Superior temporal gyrus (tissue), 1 donor: ENCODE results near the gene TTC4.
"Not testable (repeated sequence)": the region's sequence is repeated elsewhere in the genome, so short reads cannot be mapped to it uniquely, and the experiment has no call there.

Experiments used
- DNase-seq: peaks from one replicate; pipeline ENCODE4 v3.0.0-alpha.2; 2016; ENCODE audit errors: extremely low spot score

The TTC4 gene

GRCh38 chr1:54750596-54750995 lies 34.9 kb downstream of the TTC4 start:
- DNase-seq = no peak

GRCh38 chr1:54751426-54751825 lies 35.8 kb downstream of the TTC4 start:
- no peak for DNase-seq

- no peak for DNase-seq
These were observed 38.4 kb downstream of the TTC4 start for GRCh38 chr1:54754045-54754444.

GRCh38 chr1:54754486-54755285 lies 39.0 kb downstream of the TTC4 start:
- DNase-seq = no peak

GRCh38 chr1:54757833-54758232 lies 42.2 kb downstream of the TTC4 start:
- DNase-seq = no peak

GRCh38 chr1:54758678-54759348 lies 43.2 kb downstream of the TTC4 start:
- no peak for DNase-seq

- no peak for DNase-seq
These were observed 48.1 kb downstream of the TTC4 start for GRCh38 chr1:54763816-54764132.

GRCh38 chr1:54764133-54764921 lies 48.7 kb downstream of the TTC4 start, which contains the start of gene PARS2:
PARS2 (minus strand) TSS chr1:54764523; CDS start chr1:54759161, 5,362 bp downstream.
- DNase-seq = peak; percentile 100

- no peak for DNase-seq
These were observed 49.4 kb downstream of the TTC4 start for GRCh38 chr1:54764922-54765561.

GRCh38 chr1:54766726-54767125 lies 51.1 kb downstream of the TTC4 start:
- DNase-seq = no peak

- no peak for DNase-seq
These were observed 51.9 kb downstream of the TTC4 start for GRCh38 chr1:54767526-54767925.

- DNase-seq = no peak
These were observed 52.4 kb downstream of the TTC4 start for GRCh38 chr1:54768093-54768492.

- no peak for DNase-seq
These were observed 57.3 kb downstream of the TTC4 start for GRCh38 chr1:54772951-54773350.

- no peak for DNase-seq
These were observed 59.3 kb downstream of the TTC4 start for GRCh38 chr1:54774820-54775498.

GRCh38 chr1:54775828-54776721 lies 60.4 kb downstream of the TTC4 start:
- not testable (repeated sequence) for DNase-seq

- DNase-seq = no peak
These were observed 61.4 kb downstream of the TTC4 start for GRCh38 chr1:54777011-54777410.

GRCh38 chr1:54777431-54777830 lies 61.8 kb downstream of the TTC4 start:
- DNase-seq = no peak

GRCh38 chr1:54781023-54781723 lies 65.5 kb downstream of the TTC4 start:
- DNase-seq = no peak

- no peak for DNase-seq
These were observed 66.5 kb downstream of the TTC4 start for GRCh38 chr1:54782156-54782555.

GRCh38 chr1:54782588-54782987 lies 66.9 kb downstream of the TTC4 start:
- no peak for DNase-seq
